Measurements from ENCODE around the gene SH3TC2.
A peak's percentile ranks its signal among the peaks of the same experiment; 100 is the strongest.

SH3TC2 gene

DNA sequence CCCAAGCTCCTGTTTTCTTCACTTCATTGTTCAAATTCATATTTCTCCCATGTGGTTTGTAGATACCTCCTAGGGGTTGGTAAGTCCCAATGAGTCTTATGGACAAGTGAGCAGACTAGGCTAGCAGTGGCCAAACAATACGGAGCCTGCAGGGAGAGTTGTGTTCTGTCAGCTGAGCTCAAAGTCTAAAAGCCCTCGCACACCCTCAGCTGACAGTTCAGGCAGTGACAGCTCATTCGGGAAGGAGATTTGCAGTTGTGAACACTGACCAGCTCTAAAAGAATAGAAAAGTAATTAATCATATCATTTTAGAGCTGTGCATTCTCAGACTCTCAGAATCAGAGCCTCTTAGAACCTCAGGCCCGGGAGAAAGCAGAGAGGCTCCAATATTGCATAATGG lies 95.1 kb downstream of the SH3TC2 start:
- no peak for DNase-seq

DNA sequence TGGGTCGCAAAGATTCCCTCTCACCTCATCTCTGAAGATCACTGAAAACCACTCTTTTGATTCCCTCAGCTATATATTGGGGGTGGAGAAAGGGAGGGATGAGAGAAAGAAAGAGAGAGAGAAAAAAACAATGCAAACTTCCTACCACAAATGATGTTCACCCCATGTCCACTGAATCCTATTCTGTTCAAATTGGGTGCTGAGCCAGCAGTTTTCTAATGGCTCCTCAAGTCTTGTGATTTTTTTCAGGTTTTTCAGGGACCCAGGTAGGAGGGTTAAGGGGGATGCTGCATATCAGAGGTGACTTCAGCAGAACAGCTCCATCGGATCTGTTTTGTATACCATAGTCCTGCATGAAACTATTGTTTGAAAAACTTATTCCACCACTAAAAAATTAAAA lies 95.9 kb downstream of the SH3TC2 start:
- no peak for DNase-seq

DNA sequence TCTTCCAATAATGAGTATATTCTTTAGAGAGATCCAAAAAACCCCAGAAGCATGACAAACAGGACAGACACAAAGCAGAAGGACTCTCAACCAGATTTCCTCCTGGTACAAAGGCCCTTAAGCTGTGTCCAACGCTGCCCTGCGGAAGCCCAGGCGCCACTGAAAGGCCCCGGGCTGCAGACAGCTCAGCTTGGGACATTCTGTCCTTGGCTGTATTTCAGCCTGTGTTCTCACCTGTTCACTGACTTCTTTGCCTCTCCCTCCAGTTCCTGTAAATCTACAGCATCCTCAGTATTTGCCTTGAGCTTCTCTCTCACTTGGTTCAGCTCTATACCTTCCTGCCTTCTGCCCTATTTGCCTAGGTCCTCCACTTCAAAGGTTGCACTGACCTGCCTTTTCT lies 96.5 kb downstream of the SH3TC2 start:
- DNase-seq: no peak

DNA sequence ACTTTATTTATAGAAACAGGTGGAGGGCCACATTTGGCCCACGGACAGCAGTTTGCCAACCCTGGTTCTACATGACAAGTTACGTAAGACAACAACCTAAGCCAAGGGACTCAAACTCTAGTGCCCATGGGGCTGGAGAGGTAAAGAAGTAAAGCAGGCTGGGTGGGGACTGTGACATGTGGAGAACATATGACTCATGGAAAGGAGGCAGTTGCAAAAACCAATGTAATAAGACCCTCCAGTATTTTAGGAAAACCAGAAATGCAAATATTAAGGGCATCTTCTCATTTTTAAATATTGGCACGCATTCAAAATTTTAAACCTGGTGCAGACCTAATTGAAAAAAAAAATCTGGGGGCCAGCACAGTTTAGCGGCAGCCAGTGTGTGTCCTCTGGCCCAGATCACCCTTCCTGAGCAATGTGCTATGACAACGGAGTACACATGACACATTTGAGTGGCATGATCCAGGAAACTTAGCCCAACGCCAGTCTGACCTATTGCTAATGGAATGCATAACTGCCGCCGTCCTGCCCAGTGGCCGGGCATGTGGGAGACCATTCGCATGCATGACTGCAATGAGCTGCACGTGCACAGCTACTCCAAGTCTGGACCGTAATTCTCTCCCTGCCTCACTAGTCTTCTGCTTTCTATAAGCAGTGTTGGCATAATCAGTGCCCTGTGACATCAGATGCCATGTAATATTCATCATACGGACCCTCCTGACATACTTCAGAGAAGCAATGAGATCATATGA lies 97.2 kb downstream of the SH3TC2 start:
- DNase-seq: no peak

DNA sequence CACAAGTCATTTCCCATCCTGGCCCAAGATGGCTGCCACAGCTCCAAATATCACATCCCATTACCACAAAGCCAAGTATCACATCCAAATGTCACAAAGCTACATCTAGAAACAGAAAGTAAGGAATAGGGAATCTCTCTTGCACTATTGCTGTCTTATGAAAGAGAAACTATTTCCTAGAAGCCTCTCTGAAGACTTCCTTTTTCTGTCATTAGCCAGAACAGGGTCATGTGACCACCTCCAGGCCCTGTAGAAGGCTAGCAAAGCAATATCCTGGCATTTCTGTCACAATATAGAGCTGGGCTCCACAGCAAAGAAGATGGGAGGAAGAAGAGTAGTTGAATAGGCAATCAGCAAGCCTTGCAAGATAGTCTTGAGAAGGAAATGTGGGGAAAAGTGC lies 99.2 kb downstream of the SH3TC2 start:
- DNase-seq: no peak

DNA sequence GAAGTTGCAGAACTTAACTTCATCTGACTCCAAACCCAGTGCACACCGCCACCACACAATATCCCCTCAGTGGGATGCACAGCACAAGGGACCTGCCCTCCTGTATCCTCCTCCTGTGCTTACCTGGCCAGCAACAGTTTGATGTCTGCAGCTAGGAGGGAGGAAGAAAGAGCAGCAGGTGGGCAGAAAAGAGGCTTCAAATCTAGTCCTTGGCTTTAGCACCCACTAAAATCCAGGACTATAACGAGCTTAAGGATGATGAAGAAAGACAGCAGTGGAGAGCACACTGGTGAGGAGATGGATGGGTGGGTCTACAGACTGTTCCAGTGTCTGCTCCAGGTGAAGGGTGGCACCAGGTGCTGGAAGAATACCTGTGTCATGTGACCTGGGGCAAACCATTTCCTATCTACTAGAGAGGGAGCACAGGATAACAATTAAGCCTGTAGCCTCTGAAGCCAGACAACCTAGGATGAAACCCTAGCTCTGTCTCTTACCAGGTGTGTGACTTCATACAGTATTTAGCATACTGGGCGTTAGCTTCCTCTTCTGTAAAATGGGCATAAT lies 100.0 kb downstream of the SH3TC2 start:
- DNase-seq: no peak

DNA sequence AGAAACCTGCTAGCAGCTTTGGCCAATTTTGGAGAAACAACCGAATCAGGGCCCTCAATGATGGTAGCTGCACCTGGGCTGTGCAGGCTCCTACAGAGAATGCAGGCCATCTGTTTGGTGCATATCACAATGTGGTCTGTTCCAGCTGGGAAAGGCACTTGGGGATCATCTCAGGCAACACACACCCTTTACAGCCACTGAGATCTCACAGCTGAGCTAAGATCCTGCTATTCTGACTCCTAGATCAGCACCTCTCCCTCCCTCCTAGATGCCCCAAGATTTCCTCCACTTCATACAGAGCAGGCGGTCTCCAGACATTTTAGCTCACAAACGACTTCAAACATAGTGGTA lies 100.7 kb downstream of the SH3TC2 start:
- no peak for DNase-seq

DNA sequence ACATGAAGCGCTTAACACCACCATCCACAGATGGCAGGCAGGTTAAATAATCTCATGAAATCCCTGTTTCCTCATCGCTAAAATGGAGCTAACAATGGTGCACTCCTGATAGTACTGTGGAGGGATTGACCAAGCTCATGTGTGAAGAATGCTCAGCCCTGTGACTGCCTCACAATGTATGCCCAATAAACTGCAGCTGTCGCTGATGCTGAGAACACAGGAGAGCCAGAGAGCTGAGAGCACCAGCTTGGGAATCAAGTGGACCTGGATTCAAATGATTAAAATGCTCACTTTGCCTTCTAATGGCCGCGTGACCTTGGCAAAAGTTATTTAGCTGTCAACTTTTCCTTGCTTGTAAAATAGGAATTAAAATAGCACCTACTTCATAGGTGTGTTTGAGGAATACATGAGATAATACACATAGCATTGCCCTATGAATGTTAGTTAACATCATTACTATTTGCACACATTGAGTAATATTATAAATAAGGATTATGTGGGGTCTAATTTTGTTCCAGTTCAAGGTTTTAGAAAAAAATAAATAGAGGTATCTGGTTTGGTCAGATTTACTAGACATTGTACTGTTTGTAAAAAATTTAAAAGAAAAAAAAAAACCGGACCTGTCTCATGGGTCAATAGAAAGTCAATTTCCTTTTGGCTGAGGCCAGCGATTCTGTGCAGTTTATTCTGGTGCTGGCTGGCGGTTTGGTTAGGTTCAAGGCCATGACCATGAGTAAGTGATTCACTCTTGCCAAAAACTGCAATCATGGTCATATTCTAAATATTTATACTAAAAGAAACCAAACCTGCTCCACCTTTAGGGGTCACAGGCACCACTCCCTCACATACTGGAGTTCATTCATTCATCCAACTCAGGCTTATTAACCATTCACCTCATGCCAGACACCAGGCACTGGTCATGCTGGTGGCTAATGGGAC lies 101.3 kb downstream of the SH3TC2 start:
- DNase-seq: no peak

DNA sequence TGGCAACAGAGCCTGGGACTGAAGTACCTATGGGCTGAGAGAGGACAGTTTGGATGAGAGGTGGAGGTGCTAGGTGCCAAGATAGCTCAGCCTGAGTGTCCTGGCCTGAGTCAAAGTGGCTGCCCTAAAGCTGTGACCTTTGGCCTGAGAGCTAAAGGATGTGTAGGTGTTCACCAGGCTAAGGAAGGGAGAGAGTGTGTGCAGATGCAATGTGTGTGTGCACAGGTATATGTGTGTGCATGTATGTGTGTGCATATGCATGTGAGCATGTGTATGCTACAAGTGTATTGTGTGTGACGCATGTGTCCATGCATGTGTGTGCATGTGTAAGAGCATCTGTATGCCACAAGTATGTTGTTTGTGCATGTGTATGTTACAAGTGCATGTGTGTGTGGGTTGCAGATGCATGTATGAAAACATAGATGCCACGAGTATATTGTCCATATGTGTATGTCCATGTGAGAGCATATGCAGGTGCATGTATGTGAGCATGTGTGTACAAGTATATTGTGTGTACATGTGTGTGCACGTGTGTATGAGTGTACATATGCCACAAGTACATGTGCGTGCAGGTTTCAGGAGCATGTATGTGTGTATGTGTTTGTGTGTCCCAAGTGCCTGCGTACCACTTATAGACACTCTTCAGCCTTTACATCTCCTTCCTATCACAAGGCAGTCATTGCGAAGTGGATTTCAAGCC lies 102.6 kb downstream of the SH3TC2 start:
- DNase-seq: no peak

DNA sequence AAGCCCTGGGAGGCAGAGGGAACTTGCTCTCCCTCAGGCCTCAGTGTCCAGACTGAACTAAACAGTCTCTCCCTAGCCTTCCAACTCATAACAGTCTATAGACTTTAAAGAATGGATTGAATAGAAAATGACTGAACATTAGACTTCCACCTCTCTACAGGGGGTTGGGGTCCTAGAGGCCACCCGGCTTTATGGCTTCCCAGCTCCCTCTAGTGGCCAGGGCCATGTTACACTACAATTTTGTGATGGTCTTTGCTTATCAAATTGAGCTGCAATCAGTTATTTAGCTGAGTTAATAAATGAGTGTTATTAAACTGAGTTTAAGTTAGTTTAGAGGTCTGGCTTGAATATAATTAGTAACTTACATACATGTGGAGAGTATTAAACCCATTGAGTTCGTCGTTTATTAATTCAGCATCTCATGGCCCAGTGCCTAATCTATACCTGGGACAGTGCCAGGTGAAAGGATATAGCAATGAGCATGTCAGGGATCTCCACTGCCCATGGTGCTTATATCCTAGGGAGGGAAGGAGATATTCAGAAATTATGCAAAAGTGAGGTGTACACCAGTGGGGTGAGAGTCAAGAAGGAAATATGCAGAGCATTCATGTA lies 105.2 kb downstream of the SH3TC2 start:
- peak; percentile 55 to 61 for DNase-seq

DNA sequence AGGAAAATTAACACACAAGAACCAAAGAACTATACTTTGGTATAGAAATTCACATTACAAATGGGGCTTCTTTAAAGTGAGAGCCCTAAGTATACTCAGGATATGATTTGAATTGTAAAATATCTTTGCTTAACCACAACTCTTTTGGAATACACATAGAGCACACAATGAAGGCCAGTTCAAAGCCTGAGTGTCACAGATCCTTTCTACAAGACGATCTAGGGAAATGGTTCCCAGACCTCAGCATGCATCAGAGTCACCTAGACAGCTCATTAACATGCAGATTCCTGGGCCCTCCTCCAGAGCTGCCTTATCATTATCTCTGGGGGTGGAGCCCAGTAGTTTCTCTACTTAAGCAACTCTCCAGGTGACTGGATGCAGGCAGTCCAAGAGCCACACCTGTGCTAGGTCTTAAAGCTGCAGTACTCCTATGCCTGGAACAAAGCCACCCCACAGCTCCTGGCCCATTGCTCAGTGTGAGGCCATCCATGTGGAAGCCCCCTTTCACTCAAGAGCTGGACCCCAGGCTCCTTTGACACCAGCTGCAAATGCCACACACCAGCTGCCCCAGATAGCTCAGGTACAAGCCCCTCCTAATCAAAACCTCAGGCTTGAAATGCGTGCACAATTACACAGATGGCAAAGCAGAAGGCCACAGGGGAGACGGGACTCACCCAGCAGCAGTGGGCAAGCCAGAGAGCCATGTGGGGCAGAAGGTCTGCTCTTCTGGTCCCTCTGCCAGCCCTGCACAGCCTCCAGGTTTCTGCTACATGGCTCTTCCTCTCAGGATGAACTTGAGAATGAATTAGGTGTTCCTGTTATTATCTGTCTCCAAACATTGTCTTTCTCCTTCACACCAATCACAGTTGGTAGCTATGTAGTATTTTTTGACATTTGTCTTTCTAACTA lies 106.1 kb downstream of the SH3TC2 start:
- no peak for DNase-seq

Measured in stimulated activated CD4-positive, alpha-beta T cell treated with anti-CD3 and anti-CD28 coated beads, Interleukin-2, amount 100 ng/mL, for 24 hours (primary cell).